ENCODE results near the gene CORO2B. TPM values are rescaled to one million over a fixed set of nuclear protein-coding genes. Genes with fewer than 3 reads are reported as not detected.

The CORO2B gene
- polyA plus RNA-seq, 1 of the 3 experiments (the other 2 are of a cell fraction): 3.6 TPM

DNA sequence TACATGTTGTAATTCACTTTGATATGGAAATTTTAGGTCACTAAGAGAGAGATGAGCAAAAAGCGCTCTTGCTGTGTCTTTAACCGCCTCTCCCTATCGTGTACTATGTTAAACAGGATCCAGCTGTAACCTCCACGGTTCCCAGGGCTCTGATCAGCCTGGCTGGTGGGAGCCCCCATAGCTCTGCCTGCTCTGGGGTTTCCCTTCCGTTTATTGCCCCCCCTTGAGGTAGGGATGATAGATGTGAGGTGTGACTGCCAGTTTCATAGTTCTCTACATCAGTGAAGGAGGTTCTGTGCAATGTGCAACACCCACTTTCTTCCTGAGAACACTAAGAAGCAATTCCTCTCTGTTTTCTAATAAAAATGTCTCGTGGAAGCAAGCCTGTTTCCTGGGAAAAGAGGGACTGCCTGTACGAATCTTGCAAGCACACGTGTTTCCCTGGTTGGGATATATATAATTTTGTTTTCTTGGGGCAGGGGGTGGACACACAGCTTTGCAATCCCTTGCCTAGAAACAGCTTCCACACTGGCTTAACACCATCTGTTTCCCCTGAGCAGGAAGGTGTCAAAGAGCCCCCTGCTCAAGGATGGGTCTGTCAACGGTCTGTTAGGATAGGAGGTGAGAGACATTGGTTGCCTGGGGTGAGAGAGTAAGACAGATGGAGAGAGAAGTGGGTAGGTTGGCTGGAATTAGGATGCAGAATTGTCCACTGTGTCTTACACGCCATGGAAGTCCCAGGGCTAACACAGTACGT, 23.8 kb downstream of the CORO2B start:
- Histone ChIP-seq H3K79me2 (ENCODE audit: insufficient read depth) (no peaks in the 10 kb centered on the region), H3K4me2 (no peak overlapping the region), H3K9me2 (no peaks in the 10 kb centered on the region), H3K9me3 (no peaks in the 10 kb centered on the region), H3K36me3 (replicated peaks in 1 of 2; ENCODE audit: control insufficient read depth in 1 of 2, insufficient read depth in 2 of 2, low read length in 1 of 2) (no peaks in the 10 kb centered on the region), H2AFZ (ENCODE audit: low read depth) (no peak overlapping the region), H3K4me1 (ENCODE audit: control insufficient read depth in 1 of 2, insufficient read depth in 2 of 2, low read depth in 1 of 2, low read length in 1 of 2) (peaks cover 25 to 36% of the 10 kb centered on the region in 2 experiments; a peak in 3 of 4 replicates), H3K9ac (no peak overlapping the region), H3K4me3 (ENCODE audit: low read depth in 2 of 2, low read length in 1 of 2) (no peak overlapping the region), H3F3A (replicated peaks; ENCODE audit: insufficient read depth) (no peaks in the 10 kb centered on the region), H3K27me3 (ENCODE audit: insufficient read depth) (no peaks in the 10 kb centered on the region), H4K20me1 (ENCODE audit: insufficient read depth) (no peaks in the 10 kb centered on the region), H3K27ac (ENCODE audit: low read depth in 2 of 2, low read length in 1 of 2) (no peak overlapping the region)
- no peak for TF ChIP-seq TEAD4 (IDR thresholded peaks at IDR 0.05; ENCODE audit: borderline replicate concordance, insufficient read depth)
- no peak for TF ChIP-seq RAD21 (IDR thresholded peaks at IDR 0.05; ENCODE audit: low read length)
- no peak for TF ChIP-seq GABPA (IDR thresholded peaks at IDR 0.05; ENCODE audit: low read depth)
- TF ChIP-seq, protein P1, sequence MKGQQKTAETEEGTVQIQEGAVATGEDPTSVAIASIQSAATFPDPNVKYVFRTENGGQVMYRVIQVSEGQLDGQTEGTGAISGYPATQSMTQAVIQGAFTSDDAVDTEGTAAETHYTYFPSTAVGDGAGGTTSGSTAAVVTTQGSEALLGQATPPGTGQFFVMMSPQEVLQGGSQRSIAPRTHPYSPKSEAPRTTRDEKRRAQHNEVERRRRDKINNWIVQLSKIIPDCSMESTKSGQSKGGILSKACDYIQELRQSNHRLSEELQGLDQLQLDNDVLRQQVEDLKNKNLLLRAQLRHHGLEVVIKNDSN (IDR thresholded peaks at IDR 0.05; ENCODE audit: borderline replicate concordance, low read depth): no peak
- TF ChIP-seq FOXM1 (IDR thresholded peaks at IDR 0.05; ENCODE audit: low read depth): no peak
- TF ChIP-seq RCOR1 (IDR thresholded peaks at IDR 0.05; ENCODE audit: low read length): no peak
- TF ChIP-seq, protein P2, sequence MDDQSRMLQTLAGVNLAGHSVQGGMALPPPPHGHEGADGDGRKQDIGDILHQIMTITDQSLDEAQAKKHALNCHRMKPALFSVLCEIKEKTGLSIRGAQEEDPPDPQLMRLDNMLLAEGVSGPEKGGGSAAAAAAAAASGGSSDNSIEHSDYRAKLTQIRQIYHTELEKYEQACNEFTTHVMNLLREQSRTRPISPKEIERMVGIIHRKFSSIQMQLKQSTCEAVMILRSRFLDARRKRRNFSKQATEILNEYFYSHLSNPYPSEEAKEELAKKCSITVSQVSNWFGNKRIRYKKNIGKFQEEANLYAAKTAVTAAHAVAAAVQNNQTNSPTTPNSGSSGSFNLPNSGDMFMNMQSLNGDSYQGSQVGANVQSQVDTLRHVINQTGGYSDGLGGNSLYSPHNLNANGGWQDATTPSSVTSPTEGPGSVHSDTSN (IDR thresholded peaks at IDR 0.05): no peak
- TF ChIP-seq, protein P3, sequence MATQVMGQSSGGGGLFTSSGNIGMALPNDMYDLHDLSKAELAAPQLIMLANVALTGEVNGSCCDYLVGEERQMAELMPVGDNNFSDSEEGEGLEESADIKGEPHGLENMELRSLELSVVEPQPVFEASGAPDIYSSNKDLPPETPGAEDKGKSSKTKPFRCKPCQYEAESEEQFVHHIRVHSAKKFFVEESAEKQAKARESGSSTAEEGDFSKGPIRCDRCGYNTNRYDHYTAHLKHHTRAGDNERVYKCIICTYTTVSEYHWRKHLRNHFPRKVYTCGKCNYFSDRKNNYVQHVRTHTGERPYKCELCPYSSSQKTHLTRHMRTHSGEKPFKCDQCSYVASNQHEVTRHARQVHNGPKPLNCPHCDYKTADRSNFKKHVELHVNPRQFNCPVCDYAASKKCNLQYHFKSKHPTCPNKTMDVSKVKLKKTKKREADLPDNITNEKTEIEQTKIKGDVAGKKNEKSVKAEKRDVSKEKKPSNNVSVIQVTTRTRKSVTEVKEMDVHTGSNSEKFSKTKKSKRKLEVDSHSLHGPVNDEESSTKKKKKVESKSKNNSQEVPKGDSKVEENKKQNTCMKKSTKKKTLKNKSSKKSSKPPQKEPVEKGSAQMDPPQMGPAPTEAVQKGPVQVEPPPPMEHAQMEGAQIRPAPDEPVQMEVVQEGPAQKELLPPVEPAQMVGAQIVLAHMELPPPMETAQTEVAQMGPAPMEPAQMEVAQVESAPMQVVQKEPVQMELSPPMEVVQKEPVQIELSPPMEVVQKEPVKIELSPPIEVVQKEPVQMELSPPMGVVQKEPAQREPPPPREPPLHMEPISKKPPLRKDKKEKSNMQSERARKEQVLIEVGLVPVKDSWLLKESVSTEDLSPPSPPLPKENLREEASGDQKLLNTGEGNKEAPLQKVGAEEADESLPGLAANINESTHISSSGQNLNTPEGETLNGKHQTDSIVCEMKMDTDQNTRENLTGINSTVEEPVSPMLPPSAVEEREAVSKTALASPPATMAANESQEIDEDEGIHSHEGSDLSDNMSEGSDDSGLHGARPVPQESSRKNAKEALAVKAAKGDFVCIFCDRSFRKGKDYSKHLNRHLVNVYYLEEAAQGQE (IDR thresholded peaks at IDR 0.05; ENCODE audit: low read depth, low read length): no peak
- TF ChIP-seq RFX5 (IDR thresholded peaks at IDR 0.05; ENCODE audit: low read length): no peak
- TF ChIP-seq MXI1 (IDR thresholded peaks at IDR 0.05; ENCODE audit: low read depth, low read length): no peak
- TF ChIP-seq SMC3 (IDR thresholded peaks at IDR 0.05; ENCODE audit: low read depth, low read length): no peak
- TF ChIP-seq, protein P4, sequence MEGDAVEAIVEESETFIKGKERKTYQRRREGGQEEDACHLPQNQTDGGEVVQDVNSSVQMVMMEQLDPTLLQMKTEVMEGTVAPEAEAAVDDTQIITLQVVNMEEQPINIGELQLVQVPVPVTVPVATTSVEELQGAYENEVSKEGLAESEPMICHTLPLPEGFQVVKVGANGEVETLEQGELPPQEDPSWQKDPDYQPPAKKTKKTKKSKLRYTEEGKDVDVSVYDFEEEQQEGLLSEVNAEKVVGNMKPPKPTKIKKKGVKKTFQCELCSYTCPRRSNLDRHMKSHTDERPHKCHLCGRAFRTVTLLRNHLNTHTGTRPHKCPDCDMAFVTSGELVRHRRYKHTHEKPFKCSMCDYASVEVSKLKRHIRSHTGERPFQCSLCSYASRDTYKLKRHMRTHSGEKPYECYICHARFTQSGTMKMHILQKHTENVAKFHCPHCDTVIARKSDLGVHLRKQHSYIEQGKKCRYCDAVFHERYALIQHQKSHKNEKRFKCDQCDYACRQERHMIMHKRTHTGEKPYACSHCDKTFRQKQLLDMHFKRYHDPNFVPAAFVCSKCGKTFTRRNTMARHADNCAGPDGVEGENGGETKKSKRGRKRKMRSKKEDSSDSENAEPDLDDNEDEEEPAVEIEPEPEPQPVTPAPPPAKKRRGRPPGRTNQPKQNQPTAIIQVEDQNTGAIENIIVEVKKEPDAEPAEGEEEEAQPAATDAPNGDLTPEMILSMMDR (IDR thresholded peaks at IDR 0.05): no peak
- TF ChIP-seq TCF12 (IDR thresholded peaks at IDR 0.05): no peak
- TF ChIP-seq JUND (IDR thresholded peaks at IDR 0.05): no peak
- TF ChIP-seq, protein P5, sequence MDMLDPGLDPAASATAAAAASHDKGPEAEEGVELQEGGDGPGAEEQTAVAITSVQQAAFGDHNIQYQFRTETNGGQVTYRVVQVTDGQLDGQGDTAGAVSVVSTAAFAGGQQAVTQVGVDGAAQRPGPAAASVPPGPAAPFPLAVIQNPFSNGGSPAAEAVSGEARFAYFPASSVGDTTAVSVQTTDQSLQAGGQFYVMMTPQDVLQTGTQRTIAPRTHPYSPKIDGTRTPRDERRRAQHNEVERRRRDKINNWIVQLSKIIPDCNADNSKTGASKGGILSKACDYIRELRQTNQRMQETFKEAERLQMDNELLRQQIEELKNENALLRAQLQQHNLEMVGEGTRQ (IDR thresholded peaks at IDR 0.05; ENCODE audit: borderline replicate concordance, low read depth, low read length): no peak
- TF ChIP-seq, protein P6, sequence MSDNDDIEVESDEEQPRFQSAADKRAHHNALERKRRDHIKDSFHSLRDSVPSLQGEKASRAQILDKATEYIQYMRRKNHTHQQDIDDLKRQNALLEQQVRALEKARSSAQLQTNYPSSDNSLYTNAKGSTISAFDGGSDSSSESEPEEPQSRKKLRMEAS (IDR thresholded peaks at IDR 0.05; ENCODE audit: low read depth): no peak
- TF ChIP-seq POLR2AphosphoS5 (IDR thresholded peaks at IDR 0.05; ENCODE audit: low read depth, low read length): no peak
- no peak for TF ChIP-seq NRF1 (IDR thresholded peaks at IDR 0.05; ENCODE audit: low read depth, low read length)
- TF ChIP-seq CHD2 (IDR thresholded peaks at IDR 0.05; ENCODE audit: low read length, partially characterized antibody): no peak
- no peak for TF ChIP-seq GATA2 (CRISPR knock-in tag; IDR thresholded peaks at IDR 0.05)
- WGBS (ENCODE audit: low lambda C conversion rate): 87% methylated on average over 11 of the region's 11 CpGs
- no peak for DNase-seq
- ChIA-PET CTCF (interaction anchor here (0.9 to 1.5 kb wide), 3 partner anchors 43 to 185 kb away, joined by 3 to 4 read pairs (median 4); no protein-coding TSS in a partner anchor), POLR2A (no interaction called here)
